GM19455 (cell line): Measurements from ENCODE around the gene SIGLEC10.
"Not testable (repeated sequence)": the region's sequence is repeated elsewhere in the genome, so short reads cannot be mapped to it uniquely, and the experiment has no call there.

Source experiments
- ATAC-seq: cut with Tn5 transposase; IDR thresholded peaks from one replicate; pipeline ENCODE4 v1.9.1; 2021; ENCODE audit not compliant: unreplicated experiment

Gene SIGLEC10

GRCh38 chr19:51397453-51397852, 20.0 kb downstream of the SIGLEC10 start:
- ATAC-seq = not testable (repeated sequence)

DNA sequence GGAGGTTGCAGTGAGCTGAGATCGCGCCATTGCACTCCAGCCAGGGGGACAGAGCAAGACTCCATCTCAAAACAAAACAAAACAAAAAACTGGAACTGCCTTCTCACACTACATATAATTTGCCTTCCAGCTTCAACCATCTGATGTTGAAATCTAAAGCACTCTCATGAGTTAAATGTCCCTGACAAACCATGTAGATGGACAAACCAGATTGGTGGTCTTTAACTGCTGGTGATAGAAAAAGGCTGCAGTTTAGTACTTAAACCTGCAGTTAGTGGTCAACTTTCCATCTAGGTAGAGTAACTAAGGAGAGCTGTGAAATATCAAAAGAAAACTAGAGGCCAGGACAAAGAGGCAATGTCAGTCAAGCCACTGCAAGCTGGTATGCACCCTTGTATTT, 21.3 kb downstream of the SIGLEC10 start:
- ATAC-seq = no peak

GRCh38 chr19:51394050-51394836, 23.2 kb downstream of the SIGLEC10 start:
- ATAC-seq = peak; percentile 78

GRCh38 chr19:51392701-51393100, 24.7 kb downstream of the SIGLEC10 start:
- no peak for ATAC-seq

- no peak for ATAC-seq
Measured at GRCh38 chr19:51391073-51391611, 26.3 kb downstream of the SIGLEC10 start.

DNA sequence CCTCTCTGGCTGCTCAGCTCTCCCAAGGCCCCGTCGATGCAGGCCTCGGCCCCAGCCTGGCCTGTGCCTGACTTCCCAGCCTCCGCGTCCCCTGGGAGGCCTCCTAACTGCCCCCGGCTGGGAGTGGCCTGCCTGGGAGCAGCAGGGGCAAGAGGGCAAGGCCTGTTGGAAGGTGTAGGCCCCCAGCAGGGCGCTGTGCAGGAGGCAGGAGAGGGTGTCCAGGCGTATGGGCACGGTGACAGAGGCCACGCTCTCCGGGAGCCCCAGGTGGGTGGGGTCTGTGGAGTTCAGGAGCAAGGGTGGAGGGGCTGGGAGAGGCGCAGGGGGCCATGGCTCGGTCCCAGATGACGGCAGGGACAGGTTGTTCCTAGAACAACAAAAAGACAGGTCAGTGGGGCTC, 28.3 kb downstream of the SIGLEC10 start:
- no peak for ATAC-seq

DNA sequence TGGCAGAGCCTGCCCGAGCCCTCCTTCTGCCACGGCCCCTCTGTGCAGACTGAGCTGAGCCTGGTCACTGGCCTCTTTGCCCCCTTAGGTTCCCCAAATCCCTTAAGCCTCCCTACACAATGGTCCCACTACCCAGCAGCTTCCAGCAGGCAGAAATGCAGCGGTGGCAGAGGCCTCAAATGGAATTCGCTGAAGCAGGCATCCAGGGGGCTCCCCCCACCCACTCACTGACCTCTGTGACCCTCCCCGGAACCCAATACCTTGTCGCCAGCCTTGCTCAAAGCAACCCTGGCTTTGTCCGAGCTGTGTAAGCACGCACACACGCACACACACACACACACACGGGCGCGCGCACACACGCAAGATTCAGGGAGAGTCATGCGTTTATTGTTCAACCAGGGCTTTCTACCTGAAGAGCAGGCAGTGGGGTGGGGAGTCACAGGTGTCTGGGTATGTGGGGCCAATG, 29.5 kb downstream of the SIGLEC10 start, which contains the start of gene LIM2:
TSS of gene LIM2 (minus strand) at position 51 of the 466 bp plus-strand sequence. CDS start 531 bp downstream, outside the sequence.
- no peak for ATAC-seq

DNA sequence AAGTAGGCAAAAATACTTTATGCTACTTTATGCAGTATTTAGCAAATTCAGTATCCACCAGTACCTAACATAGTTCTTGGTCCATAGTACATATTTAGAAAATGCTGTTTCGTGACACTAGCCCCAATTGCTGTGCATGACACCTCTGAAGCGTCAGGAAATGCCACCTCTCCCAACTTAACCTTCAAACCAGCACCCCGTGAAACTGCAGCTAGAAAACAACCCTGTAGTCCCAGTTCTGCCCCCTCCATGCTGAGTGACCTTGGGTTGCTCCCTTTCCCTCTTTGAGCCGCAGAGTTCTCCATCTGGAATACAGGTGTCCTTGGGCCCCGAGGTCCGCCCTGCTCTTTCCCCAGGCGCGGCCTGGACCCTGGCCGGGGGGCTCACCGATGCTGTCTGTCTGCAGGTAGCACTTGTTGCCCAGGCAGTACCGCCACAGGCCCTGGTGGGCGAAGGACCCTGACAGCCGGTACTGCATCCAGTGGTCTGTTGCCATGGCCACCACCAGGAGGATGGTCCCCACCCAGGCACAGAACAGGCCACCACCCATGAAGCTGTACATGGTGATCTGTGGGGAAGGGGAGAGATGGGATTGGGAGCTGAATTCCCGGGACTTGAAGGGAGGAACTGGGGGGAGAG, 30.4 kb downstream of the SIGLEC10 start:
- no peak for ATAC-seq

GRCh38 chr19:51382004-51382403, 35.4 kb downstream of the SIGLEC10 start:
- no peak for ATAC-seq

DNA sequence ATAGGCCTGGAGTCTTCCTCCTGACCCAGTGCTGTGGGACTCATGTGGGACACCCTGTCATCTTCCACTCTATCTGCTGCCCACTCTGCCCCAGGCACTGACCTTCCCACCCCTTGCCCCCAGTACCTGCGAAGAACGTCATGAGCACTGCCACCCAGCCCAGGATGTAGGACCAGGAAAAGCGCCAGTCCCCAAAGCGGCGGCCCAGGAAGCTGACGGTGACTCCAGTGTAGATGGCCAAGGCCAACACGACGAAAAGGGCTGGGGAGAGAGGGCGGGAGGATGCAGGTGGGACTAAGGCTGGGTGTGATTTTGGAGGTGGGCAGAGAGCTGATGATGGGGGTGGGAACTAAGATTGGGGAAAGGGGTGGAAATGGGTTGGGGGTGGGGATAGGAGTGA, 37.1 kb downstream of the SIGLEC10 start:
- ATAC-seq = no peak

DNA sequence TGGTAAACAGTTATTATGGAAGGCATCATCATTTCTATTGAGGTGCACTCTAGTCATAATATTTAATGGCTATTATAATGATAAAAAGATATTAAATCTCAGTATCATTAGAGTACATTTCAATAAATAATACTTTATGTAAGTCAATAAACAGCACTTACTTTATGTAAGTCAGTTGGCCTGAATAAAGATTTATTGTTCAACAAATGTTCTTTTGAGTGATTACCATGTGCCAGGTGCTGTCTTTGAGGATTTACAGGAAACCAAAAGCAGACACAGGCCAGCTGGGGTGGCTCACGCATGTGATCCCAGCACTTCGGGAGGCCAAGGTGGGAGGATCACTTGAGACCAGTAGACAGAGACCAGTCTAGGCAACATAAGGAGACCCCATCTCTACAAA, 40.0 kb downstream of the SIGLEC10 start:
- ATAC-seq = no peak

DNA sequence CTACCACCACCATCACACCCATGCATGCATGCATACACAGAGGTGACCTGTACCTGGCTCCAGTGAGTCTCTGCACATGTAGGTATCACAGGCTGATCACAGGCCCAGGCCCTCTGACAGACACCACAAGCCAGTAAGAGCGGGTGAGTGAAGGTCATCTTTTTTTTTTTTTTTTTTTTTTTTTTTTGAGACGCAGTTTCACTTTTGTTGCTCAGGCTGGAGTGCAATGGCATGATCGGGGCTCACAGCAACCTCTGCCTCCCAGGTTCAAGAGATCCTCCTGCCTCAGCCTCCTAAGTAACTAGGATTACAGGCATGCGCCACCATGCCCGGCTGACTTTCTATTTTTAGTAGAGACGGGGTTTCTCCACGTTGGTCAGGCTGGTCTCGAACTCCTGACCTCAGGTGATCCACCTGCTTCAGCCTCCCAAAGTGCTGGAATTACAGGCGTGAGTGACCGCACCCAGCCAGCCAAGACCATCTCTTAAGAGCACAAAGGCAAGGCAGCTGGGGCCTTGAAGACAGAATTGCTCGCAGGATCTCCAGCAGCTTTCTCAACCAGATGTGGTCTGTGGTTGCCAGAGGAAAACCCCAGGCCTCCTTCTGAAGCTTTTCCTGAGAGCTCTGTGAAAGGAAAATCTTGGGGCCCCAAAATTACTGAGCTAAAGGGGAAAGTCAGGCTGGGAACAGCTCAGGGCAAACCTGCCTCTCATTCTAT, 41.8 kb downstream of the SIGLEC10 start:
- ATAC-seq = no peak

DNA sequence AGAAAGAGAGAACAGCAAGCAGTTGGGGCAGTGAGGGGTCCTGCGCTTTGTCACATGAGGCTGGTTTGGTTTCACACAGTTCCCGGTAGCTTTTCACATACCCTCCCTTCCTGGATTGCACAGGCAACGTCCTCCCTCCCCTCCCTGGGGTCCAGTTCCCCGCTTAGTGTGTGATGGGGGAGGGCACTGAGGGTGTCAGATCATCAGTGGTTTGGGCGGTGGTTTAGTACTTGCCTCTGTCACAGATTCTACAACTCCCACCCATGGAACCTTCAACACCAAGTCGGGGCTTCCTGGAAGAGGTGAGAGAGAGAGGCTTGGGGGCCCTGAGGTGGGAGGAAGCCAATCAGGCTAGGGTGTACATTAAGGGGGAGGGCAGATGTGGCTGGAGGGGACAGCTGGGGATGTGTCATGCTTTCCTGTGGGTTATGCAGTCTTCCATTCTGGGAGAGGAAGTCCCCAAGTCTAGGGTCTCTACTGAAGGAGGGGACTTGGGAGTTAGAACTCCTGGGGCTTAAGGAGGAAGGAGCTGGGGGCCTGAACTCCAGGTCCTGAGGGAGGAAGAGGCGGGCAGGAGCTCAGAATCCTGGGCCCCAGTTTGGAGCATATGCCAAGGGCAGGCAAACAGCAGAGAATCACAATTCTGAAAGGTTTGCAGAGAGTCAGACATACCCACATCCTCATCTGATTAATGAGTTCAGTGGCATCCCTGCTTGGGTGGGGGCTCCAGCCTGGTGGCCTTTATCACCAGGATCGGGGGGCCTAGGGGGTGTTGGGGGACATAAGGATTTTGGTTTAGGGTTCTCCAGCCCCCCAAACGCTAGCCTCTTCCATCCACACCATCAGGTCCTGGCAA, 44.6 kb downstream of the SIGLEC10 start, which contains the start of gene NKG7:
TSS of gene NKG7 (minus strand) at position 6 of the 856 bp plus-strand sequence. CDS start 119 bp downstream, outside the sequence.
- no peak for ATAC-seq

DNA sequence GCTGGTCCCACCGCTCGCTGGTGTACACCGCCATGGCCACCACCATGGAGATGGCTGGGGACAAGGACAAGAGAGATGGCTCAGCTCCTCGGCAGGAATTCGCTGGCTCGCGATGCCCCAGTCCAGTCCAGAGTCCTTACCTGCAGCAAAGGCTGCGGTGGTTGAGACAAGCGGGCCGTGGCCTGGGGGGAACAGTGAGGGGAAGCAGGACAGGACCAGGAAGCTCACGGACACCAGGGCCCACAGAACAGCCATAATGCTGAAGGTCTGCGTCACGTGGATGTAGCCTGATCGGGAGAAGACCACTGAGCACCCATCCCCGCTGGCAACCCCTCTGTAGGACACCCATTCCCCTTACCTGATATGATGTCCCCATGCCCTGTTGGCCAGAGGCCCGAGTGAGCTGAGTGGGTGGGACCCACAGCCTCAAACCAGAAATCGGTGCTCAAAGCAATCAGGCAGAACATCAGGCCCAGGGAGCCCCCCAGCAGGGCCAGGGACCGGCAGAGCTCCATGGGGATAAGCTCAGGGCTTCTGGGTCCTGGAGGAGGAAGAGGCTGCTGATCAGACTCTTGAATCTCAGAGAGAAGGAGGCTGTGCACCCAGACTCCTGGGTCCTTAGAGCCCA, 45.3 kb downstream of the SIGLEC10 start:
- no peak for ATAC-seq

- ATAC-seq = no peak
Measured at GRCh38 chr19:51371186-51371690, 46.2 kb downstream of the SIGLEC10 start.

GRCh38 chr19:51370230-51370629, 47.2 kb downstream of the SIGLEC10 start:
- ATAC-seq = no peak

DNA sequence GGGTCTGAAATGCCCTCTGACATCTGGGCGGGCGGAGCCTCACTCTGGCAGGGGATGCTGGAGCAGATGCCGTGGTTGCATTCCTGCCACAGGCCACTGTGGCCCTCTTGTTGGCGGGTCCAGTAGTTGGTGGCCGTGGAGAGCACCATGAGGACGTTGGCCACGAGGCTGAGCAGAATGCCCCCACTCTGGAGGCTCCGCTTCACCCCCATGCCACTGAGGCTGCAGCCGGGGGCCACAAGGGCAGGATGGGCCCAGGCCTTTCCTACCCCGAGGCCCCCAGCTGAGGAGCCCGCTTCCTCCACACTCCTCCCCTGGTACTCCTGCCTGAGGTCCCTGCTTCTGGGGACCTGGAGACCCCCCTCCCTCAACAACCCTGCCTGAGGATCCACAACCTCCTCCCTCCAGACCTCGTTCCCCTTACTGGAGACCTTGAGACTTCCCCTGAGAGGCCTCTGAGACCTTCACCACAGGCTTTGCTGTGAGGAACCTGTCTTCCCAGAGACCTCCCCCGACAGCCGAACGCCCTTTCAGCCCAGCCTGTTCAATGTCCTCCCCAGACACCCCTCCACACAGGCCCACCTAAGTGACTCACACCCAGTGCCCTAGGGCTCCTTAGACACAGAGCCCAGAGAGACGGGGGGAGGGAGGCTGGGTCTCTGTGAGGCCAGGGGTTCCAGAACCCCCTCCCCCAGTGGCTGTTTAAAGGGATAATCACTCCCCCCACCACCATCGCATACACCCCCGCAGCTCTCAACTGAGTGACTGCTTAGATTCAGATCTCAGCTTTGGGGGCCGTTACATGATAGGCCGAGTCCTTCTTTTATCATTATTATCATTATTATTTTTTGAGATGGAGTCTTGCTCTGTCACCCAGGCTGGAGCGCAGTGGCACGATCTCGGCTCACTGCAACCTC, 48.8 kb downstream of the SIGLEC10 start, which contains the start of gene CLDND2:
TSS of gene CLDND2 (minus strand) at position 638 of the 917 bp plus-strand sequence. CDS start at position 212, 426 bp downstream.
- no peak for ATAC-seq

DNA sequence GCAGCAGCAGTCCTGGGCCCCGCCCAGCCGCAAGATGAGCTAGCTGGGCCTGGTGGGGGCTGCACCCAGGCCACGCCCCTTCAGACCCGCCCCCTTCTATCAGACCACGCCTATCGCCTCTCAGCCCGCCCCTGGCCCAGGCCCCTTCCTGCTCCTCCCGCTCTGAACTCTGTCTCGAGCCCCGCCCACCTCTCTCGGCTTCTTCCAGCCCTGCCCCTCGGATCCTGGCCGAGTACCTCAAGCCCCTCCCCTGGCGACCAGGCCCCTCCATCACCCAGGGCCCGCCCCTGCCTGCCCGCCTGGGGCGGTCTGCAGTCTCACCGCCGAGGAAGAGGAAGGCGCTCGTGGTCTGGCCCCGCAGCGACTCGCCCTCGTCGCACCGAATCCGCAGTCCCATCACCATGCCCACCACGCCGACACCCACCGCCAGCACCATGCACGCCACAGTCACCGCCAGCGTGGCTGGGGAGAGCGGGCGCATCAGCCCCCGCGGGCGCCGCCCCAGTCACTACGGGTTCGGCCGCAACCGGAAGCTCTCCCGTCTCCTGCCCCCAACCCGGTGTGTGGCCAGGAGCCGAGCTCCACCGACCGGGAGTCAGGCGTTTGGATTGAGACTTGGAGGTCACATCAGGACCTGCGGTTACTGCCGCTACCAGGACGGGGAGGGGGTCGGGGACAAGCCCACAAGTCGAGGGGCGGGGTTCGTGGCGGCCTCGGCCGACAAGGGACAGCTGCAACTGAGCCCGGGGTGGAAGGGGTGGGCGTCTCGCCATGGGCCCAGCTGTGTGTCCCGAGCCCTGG, 49.7 kb downstream of the SIGLEC10 start:
- peak; percentile 73 for ATAC-seq
